ENCODE measurements around the gene TEKT3.

Gene TEKT3

DNA sequence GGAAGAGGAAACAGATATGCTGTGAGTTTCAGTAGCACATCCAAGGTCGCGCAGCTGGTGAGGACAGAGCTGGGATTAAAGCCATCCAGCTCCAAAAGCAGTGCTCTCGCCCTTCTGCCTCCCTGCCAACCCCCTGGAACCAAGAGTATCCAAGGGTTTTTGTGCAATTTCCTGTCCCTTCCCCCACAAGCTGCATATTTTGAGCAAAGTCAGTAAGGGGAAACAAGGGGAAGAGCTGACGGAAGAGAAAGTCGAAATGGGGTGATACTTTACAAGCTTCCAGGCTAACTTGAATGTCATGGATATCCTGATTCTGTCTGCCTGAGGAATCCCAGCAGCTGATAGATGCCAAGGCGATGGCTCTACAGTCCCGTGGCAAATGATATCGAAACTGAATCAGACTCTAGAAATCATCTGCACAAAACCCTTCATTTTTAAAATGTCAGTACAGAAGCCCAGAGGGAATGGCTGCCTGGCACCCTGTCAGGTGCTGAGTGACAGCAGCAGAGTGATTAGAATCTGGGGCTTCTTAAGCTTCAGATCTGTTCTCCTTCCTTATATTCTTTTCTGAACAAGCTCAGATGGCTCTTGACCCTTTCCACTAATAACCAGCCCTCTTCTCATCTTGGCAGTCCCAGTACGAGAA, 42.9 kb upstream of the TEKT3 start:
- Histone ChIP-seq H3K4me2 (ENCODE audit: low read length) (no peak overlapping the region), H3K79me2 (no peaks in the 10 kb centered on the region), H3K27me3 (ENCODE audit: control insufficient read depth, insufficient read depth, low read length) (no peaks in the 10 kb centered on the region), H3K36me3 (ENCODE audit: control insufficient read depth, insufficient read depth, low read length) (no peaks in the 10 kb centered on the region), H2AFZ (no peak overlapping the region), H3K27ac (no peak overlapping the region), H3K4me3 (ENCODE audit: low read depth, low read length) (no peak overlapping the region), H3K9ac (no peak overlapping the region), H3K9me3 (ENCODE audit: control insufficient read depth, low read length) (no peaks in the 10 kb centered on the region), H3K4me1 (no peaks in the 10 kb centered on the region)
- TF ChIP-seq, protein P1, sequence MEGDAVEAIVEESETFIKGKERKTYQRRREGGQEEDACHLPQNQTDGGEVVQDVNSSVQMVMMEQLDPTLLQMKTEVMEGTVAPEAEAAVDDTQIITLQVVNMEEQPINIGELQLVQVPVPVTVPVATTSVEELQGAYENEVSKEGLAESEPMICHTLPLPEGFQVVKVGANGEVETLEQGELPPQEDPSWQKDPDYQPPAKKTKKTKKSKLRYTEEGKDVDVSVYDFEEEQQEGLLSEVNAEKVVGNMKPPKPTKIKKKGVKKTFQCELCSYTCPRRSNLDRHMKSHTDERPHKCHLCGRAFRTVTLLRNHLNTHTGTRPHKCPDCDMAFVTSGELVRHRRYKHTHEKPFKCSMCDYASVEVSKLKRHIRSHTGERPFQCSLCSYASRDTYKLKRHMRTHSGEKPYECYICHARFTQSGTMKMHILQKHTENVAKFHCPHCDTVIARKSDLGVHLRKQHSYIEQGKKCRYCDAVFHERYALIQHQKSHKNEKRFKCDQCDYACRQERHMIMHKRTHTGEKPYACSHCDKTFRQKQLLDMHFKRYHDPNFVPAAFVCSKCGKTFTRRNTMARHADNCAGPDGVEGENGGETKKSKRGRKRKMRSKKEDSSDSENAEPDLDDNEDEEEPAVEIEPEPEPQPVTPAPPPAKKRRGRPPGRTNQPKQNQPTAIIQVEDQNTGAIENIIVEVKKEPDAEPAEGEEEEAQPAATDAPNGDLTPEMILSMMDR (IDR thresholded peaks at IDR 0.05), result no peak

DNA sequence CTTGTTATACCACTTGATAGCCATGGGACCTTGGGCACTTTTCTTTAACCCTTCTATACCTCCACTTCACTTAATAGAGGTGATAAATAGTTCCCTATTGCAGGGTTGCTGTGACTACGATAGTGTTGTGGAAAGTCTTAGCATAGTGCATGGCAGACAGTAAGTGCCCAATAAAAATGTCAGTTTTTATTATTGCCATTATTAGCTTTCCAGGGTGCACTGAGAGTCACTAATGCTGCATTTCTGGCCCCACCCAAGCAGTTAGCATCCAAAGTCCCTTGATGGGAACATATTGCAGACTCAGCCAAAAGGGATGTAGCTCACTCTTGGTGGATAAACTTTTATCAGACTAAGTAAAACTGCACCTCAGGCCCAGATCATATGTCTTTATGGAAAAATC, 41.5 kb upstream of the TEKT3 start:
- H2AFZ ChIP-seq, result no peak overlapping the region
- no peak overlapping the region for H3K27ac ChIP-seq
- no peaks in the 10 kb centered on the region for H3K79me2 ChIP-seq
- H3K9me3 ChIP-seq (ENCODE audit: control insufficient read depth, low read length), result no peaks in the 10 kb centered on the region
- H3K4me1 ChIP-seq, result no peaks in the 10 kb centered on the region
- H3K9ac ChIP-seq, result no peak overlapping the region
- H3K27me3 ChIP-seq (ENCODE audit: control insufficient read depth, insufficient read depth, low read length), result no peaks in the 10 kb centered on the region
- no peak overlapping the region for H3K4me3 ChIP-seq (ENCODE audit: low read depth, low read length)
- no peaks in the 10 kb centered on the region for H3K36me3 ChIP-seq (ENCODE audit: control insufficient read depth, insufficient read depth, low read length)
- TF ChIP-seq, protein P1 (IDR thresholded peaks at IDR 0.05), result no peak
- H3K4me2 ChIP-seq (ENCODE audit: low read length), result no peak overlapping the region

DNA sequence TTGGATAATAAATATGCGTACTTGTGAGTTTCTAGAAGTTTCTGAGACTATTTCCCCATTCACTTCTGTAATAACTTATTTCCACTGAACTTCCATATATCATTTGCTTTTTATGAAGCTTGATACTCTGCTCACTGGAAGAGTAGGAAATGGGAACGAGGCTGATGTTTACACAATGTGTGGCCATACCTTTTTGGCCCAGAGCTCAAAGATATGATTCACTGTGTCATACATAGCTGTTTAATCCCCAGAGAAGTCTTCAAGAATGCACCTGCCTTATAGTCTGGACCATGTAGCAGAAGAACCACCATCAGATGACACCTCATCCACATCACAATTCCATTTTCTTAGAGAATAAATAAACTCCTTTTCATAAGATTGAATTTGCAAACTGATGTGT, 40.3 kb upstream of the TEKT3 start:
- Histone ChIP-seq H3K4me1 (no peaks in the 10 kb centered on the region), H3K27ac (no peak overlapping the region), H3K79me2 (no peaks in the 10 kb centered on the region), H3K9ac (no peak overlapping the region), H3K9me3 (ENCODE audit: control insufficient read depth, low read length) (no peaks in the 10 kb centered on the region), H3K36me3 (ENCODE audit: control insufficient read depth, insufficient read depth, low read length) (no peaks in the 10 kb centered on the region), H3K27me3 (ENCODE audit: control insufficient read depth, insufficient read depth, low read length) (no peaks in the 10 kb centered on the region), H2AFZ (no peak overlapping the region), H3K4me3 (ENCODE audit: low read depth, low read length) (no peak overlapping the region), H3K4me2 (ENCODE audit: low read length) (no peak overlapping the region)
- TF ChIP-seq, protein P1 (IDR thresholded peaks at IDR 0.05), result no peak

DNA sequence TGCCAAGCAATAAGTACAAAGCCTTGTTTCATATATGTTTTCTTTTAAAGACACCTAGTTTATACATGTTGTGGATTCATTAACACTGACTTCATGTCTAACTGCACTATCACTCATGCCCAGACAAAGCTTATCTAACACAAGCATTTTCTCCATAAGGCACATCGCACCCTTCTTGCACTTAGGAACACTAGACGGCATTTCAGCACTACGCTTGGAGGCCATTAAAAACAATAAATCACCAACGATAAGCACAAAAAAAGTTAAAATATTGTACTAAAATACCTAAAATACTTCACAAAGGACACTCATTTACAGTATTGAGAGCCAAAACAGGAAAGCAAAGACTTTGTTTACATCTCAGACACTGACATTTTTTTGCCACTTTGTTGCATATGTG, 39.0 kb upstream of the TEKT3 start:
- Histone ChIP-seq H3K9ac (no peak overlapping the region), H3K79me2 (no peaks in the 10 kb centered on the region), H3K4me1 (no peaks in the 10 kb centered on the region), H3K36me3 (ENCODE audit: control insufficient read depth, insufficient read depth, low read length) (no peaks in the 10 kb centered on the region), H3K4me2 (ENCODE audit: low read length) (no peak overlapping the region), H3K4me3 (ENCODE audit: low read depth, low read length) (no peak overlapping the region), H3K27ac (no peak overlapping the region), H3K9me3 (ENCODE audit: control insufficient read depth, low read length) (no peaks in the 10 kb centered on the region), H2AFZ (no peak overlapping the region), H3K27me3 (ENCODE audit: control insufficient read depth, insufficient read depth, low read length) (no peaks in the 10 kb centered on the region)
- TF ChIP-seq, protein P1 (IDR thresholded peaks at IDR 0.05), result no peak

DNA sequence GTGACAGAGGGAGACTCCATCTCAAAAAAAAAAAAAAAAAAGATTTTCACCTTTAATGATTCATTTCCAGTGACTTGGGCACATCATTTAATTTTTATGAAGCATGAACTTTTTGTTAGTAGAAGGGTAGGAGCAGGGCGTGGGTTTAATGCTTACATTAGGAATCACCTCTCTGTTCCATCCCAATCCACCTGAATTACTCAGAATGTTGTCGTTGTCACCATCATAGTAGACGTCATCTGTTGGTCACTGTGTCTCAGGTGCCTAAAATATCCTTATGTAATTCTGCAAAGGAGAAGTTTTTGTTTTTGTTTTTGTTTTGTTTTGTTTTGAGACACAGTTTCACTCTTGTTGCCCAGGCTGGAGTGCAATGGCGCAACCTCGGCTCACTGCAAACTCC, 38.3 kb upstream of the TEKT3 start:
- Histone ChIP-seq H3K9me3 (ENCODE audit: control insufficient read depth, low read length) (no peaks in the 10 kb centered on the region), H3K27me3 (ENCODE audit: control insufficient read depth, insufficient read depth, low read length) (no peaks in the 10 kb centered on the region), H2AFZ (no peak overlapping the region), H3K4me1 (no peaks in the 10 kb centered on the region), H3K4me3 (ENCODE audit: low read depth, low read length) (no peak overlapping the region), H3K9ac (no peak overlapping the region), H3K36me3 (ENCODE audit: control insufficient read depth, insufficient read depth, low read length) (no peaks in the 10 kb centered on the region), H3K4me2 (ENCODE audit: low read length) (no peak overlapping the region), H3K27ac (no peak overlapping the region), H3K79me2 (no peaks in the 10 kb centered on the region)
- TF ChIP-seq, protein P1 (IDR thresholded peaks at IDR 0.05), result no peak
